ENCODE results near the gene CD81. TPM values are rescaled to one million over a fixed set of nuclear protein-coding genes. Genes with fewer than 3 reads are reported as not detected.

CD81 gene
- total and polyA plus RNA-seq, 4 donors: 329 to 741 (median 530) TPM

GRCh38 chr11:2380396-2380795 lies 3.3 kb downstream of the CD81 start:
- H3K36me3 ChIP-seq (ENCODE audit: control insufficient read depth, insufficient read depth, low read length): peaks cover 57% of the 10 kb centered on the region
- no peak overlapping the region for H3K4me3 ChIP-seq (ENCODE audit: low read depth, low read length)
- no peak for DNase-seq (ENCODE audit: low read depth in 4 of 6, low spot score in 6 of 6)
- peak overlapping the region; percentile 35 for H3K27ac ChIP-seq (ENCODE audit: low read depth, low read length)
- no peaks in the 10 kb centered on the region for H3K9me3 ChIP-seq (ENCODE audit: control insufficient read depth, insufficient read depth, low read length)
- peaks cover 83% of the 10 kb centered on the region for H3K4me1 ChIP-seq (ENCODE audit: control insufficient read depth, insufficient read depth, low read length)
- 88% methylated on average over 10 of the region's 13 CpGs for WGBS (ENCODE audit: insufficient coverage)
- H3K27me3 ChIP-seq (ENCODE audit: control insufficient read depth, insufficient read depth, low read length): no peaks in the 10 kb centered on the region

- WGBS (ENCODE audit: insufficient coverage): 79% methylated on average over 20 of the region's 20 CpGs
- Histone ChIP-seq H3K4me1 (ENCODE audit: control insufficient read depth, insufficient read depth, low read length) (peaks cover 88% of the 10 kb centered on the region), H3K36me3 (ENCODE audit: control insufficient read depth, insufficient read depth, low read length) (peaks cover 62% of the 10 kb centered on the region), H3K4me3 (ENCODE audit: low read depth, low read length) (no peak overlapping the region), H3K9me3 (ENCODE audit: control insufficient read depth, insufficient read depth, low read length) (no peaks in the 10 kb centered on the region), H3K27ac (ENCODE audit: low read depth, low read length) (peak overlapping the region; percentile 35), H3K27me3 (ENCODE audit: control insufficient read depth, insufficient read depth, low read length) (no peaks in the 10 kb centered on the region)
- peak in 1 of 6 donors; percentile 56 for DNase-seq (ENCODE audit: low read depth in 4 of 6, low spot score in 6 of 6)
Measured at GRCh38 chr11:2380807-2381350, 3.8 kb downstream of the CD81 start.

- Histone ChIP-seq H3K4me3 (ENCODE audit: low read depth, low read length) (no peak overlapping the region), H3K27ac (ENCODE audit: low read depth, low read length) (peak overlapping the region; percentile 57), H3K27me3 (ENCODE audit: control insufficient read depth, insufficient read depth, low read length) (no peaks in the 10 kb centered on the region), H3K4me1 (ENCODE audit: control insufficient read depth, insufficient read depth, low read length) (peaks cover 90% of the 10 kb centered on the region), H3K9me3 (ENCODE audit: control insufficient read depth, insufficient read depth, low read length) (no peaks in the 10 kb centered on the region), H3K36me3 (ENCODE audit: control insufficient read depth, insufficient read depth, low read length) (peaks cover 70% of the 10 kb centered on the region)
- no peak for DNase-seq (ENCODE audit: low read depth in 4 of 6, low spot score in 6 of 6)
- 91% methylated on average over 7 of the region's 11 CpGs for WGBS (ENCODE audit: insufficient coverage)
Measured at GRCh38 chr11:2381494-2382128, 4.5 kb downstream of the CD81 start.

GRCh38 chr11:2382129-2382517 lies 5.0 kb downstream of the CD81 start:
- Histone ChIP-seq H3K9me3 (ENCODE audit: control insufficient read depth, insufficient read depth, low read length) (no peaks in the 10 kb centered on the region), H3K4me3 (ENCODE audit: low read depth, low read length) (no peak overlapping the region), H3K36me3 (ENCODE audit: control insufficient read depth, insufficient read depth, low read length) (peaks cover 72% of the 10 kb centered on the region), H3K4me1 (ENCODE audit: control insufficient read depth, insufficient read depth, low read length) (peaks cover 91% of the 10 kb centered on the region), H3K27me3 (ENCODE audit: control insufficient read depth, insufficient read depth, low read length) (no peaks in the 10 kb centered on the region), H3K27ac (ENCODE audit: low read depth, low read length) (peak overlapping the region; percentile 57)
- 81% methylated on average over 4 of the region's 11 CpGs for WGBS (ENCODE audit: insufficient coverage)
- DNase-seq (ENCODE audit: low read depth in 4 of 6, low spot score in 6 of 6): no peak

- 54% methylated on average over 24 of the region's 26 CpGs for WGBS (ENCODE audit: insufficient coverage)
- Histone ChIP-seq H3K36me3 (ENCODE audit: control insufficient read depth, insufficient read depth, low read length) (peaks cover 75% of the 10 kb centered on the region), H3K4me1 (ENCODE audit: control insufficient read depth, insufficient read depth, low read length) (peaks cover 99% of the 10 kb centered on the region), H3K27ac (ENCODE audit: low read depth, low read length) (peak overlapping the region; percentile 75), H3K27me3 (ENCODE audit: control insufficient read depth, insufficient read depth, low read length) (no peaks in the 10 kb centered on the region), H3K9me3 (ENCODE audit: control insufficient read depth, insufficient read depth, low read length) (no peaks in the 10 kb centered on the region), H3K4me3 (ENCODE audit: low read depth, low read length) (no peak overlapping the region)
- DNase-seq (ENCODE audit: low read depth in 4 of 6, low spot score in 6 of 6): no peak
Measured at GRCh38 chr11:2382936-2383851, 6.1 kb downstream of the CD81 start.

- Histone ChIP-seq H3K4me3 (ENCODE audit: low read depth, low read length) (no peak overlapping the region), H3K4me1 (ENCODE audit: control insufficient read depth, insufficient read depth, low read length) (peaks cover 99% of the 10 kb centered on the region), H3K27me3 (ENCODE audit: control insufficient read depth, insufficient read depth, low read length) (no peaks in the 10 kb centered on the region), H3K36me3 (ENCODE audit: control insufficient read depth, insufficient read depth, low read length) (peaks cover 79% of the 10 kb centered on the region), H3K27ac (ENCODE audit: low read depth, low read length) (peak overlapping the region; percentile 75), H3K9me3 (ENCODE audit: control insufficient read depth, insufficient read depth, low read length) (no peaks in the 10 kb centered on the region)
- 52% methylated on average over 16 of the region's 33 CpGs for WGBS (ENCODE audit: insufficient coverage)
- DNase-seq (ENCODE audit: low read depth in 4 of 6, low spot score in 6 of 6): peak in 2 of 6 donors; percentile 9 to 73
Measured at GRCh38 chr11:2383852-2384804, 7.0 kb downstream of the CD81 start.

- DNase-seq (ENCODE audit: low read depth in 4 of 6, low spot score in 6 of 6): no peak
- no peaks in the 10 kb centered on the region for H3K9me3 ChIP-seq (ENCODE audit: control insufficient read depth, insufficient read depth, low read length)
- no peaks in the 10 kb centered on the region for H3K27me3 ChIP-seq (ENCODE audit: control insufficient read depth, insufficient read depth, low read length)
- H3K27ac ChIP-seq (ENCODE audit: low read depth, low read length): no peak overlapping the region
- H3K36me3 ChIP-seq (ENCODE audit: control insufficient read depth, insufficient read depth, low read length): peaks cover 80% of the 10 kb centered on the region
- H3K4me3 ChIP-seq (ENCODE audit: low read depth, low read length): no peak overlapping the region
- H3K4me1 ChIP-seq (ENCODE audit: control insufficient read depth, insufficient read depth, low read length): peaks cover 98% of the 10 kb centered on the region
- 88% methylated on average over 34 of the region's 48 CpGs for WGBS (ENCODE audit: insufficient coverage)
Measured at GRCh38 chr11:2385156-2386151, 8.3 kb downstream of the CD81 start.

- H3K36me3 ChIP-seq (ENCODE audit: control insufficient read depth, insufficient read depth, low read length): peaks cover 80% of the 10 kb centered on the region
- no peak overlapping the region for H3K4me3 ChIP-seq (ENCODE audit: low read depth, low read length)
- WGBS (ENCODE audit: insufficient coverage): 44% methylated on average over 9 of the region's 9 CpGs
- peak overlapping the region; percentile 84 for H3K27ac ChIP-seq (ENCODE audit: low read depth, low read length)
- no peak for DNase-seq (ENCODE audit: low read depth in 4 of 6, low spot score in 6 of 6)
- no peaks in the 10 kb centered on the region for H3K27me3 ChIP-seq (ENCODE audit: control insufficient read depth, insufficient read depth, low read length)
- H3K9me3 ChIP-seq (ENCODE audit: control insufficient read depth, insufficient read depth, low read length): no peaks in the 10 kb centered on the region
- peaks cover 89% of the 10 kb centered on the region for H3K4me1 ChIP-seq (ENCODE audit: control insufficient read depth, insufficient read depth, low read length)
Measured at GRCh38 chr11:2386591-2386990, 9.5 kb downstream of the CD81 start.

Measured in spinal cord (tissue), 10 donors.